Measurements from ENCODE around the gene CARM1. TPM values are rescaled to one million over a fixed set of nuclear protein-coding genes. Genes with fewer than 3 reads are reported as not detected.

Gene CARM1
- total RNA-seq = 10 to 100 TPM; 11.8 to 20.5 (median 16.5) TPM

DNA sequence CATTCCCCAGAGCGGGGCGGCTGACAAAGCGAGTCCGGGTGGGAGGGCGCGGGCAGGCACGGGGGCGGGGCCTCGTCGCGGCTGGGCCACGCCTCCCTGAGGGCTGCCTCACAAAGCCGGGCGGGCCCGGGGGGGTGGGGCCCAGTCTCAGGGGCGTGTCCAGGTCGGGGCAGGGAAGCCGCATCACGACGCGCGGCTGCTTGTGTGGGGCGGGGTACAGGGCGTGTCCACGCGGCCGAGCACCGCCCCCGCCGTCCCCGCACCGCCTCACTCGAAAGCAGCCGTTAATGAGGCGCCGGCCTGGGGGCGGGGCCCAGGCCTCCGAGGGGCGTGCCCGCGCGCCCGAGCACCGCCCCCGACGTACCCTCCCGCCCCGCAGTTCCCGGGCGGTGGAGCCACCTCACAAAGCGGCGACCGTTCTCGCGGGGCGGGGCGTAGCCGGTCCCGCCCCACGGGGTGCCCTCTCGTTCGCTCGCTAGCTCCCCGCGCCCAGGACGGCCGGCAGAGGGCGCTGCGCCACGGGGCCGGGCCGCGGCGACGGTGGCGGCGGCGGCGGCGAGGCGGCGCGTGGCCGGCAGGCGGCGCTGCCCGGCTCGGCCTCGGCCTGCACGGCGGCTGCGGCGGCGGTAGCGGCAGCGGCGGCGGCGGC is at the start of gene CARM1:
Gene CARM1 (plus strand): TSS at position 599 of the 649 bp plus-strand sequence. CDS start 150 bp downstream, outside the sequence.
- TF ChIP-seq, protein P1, sequence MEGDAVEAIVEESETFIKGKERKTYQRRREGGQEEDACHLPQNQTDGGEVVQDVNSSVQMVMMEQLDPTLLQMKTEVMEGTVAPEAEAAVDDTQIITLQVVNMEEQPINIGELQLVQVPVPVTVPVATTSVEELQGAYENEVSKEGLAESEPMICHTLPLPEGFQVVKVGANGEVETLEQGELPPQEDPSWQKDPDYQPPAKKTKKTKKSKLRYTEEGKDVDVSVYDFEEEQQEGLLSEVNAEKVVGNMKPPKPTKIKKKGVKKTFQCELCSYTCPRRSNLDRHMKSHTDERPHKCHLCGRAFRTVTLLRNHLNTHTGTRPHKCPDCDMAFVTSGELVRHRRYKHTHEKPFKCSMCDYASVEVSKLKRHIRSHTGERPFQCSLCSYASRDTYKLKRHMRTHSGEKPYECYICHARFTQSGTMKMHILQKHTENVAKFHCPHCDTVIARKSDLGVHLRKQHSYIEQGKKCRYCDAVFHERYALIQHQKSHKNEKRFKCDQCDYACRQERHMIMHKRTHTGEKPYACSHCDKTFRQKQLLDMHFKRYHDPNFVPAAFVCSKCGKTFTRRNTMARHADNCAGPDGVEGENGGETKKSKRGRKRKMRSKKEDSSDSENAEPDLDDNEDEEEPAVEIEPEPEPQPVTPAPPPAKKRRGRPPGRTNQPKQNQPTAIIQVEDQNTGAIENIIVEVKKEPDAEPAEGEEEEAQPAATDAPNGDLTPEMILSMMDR (IDR thresholded peaks at IDR 0.05) = peak in 2 of 3 donors; percentile 59 to 70
- peak; percentile 96 for ATAC-seq (ENCODE audit: low FRiP score)
- DNase-seq (ENCODE audit: low spot score) = peak; percentile 95

DNA sequence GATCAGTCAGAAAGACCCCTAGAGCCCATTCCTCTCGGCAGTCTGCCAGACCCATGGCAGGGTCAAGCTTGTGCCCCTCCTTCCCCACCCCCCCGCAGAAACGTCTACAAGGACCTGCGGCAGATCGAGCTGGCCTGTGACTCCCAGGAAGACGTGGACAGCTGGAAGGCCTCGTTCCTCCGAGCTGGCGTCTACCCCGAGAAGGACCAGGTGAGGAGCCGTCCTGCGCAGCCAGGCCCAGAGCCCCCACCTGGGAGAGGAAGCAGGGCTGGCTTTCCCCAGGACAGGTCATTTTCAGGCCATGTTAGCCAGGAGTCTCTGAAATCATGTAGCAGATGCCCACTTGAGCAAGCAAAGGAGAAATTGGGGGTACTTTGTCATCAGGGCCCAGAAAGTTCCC is 47.7 kb upstream of the CARM1 start:
- TF ChIP-seq, protein P1 (IDR thresholded peaks at IDR 0.05) = no peak
- DNase-seq (ENCODE audit: low spot score) (no peak), ATAC-seq (ENCODE audit: low FRiP score) (no peak)

DNA sequence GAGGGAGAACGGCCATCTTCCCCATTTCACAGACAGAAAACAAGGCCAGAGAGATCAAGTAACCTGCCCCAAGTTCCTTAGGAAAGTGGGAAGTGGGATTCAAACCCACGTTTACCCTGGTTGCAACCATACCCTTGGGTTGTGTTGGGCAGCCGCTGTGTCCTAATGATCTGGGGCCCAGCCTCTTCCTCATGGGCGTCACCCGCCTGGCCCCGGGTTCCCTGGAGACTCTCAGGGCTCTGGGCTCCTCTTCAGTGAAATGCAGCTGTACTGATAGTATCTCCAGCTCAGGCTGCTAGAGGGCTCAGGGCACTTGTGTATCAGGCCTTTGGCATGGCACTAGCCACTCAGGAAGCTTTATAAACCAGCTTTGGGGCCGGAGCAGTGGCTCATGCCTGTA is 45.1 kb upstream of the CARM1 start:
- DNase-seq (ENCODE audit: low spot score) (no peak), ATAC-seq (ENCODE audit: low FRiP score) (peak; percentile 34)

DNA sequence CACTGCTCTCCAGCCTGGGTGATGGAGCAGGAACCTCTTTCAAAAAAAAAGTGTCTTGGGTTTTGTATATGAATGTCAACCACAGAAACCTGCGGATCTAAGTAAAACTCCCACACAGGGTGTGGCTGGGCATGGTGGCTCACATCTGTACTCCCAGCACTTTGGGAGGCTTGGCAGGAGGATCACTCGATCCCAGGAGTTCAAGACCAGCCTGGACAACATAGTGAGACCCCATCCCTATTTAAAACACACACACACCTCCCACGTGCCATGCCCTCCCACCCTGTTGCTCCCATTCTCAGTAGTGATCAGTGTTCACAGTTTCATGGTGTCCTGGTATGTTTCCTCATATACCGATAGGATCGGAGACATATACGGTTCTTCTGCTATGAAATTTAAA is 44.5 kb upstream of the CARM1 start:
- no peak for ATAC-seq (ENCODE audit: low FRiP score)
- DNase-seq (ENCODE audit: low spot score) = no peak
- TF ChIP-seq, protein P1 (IDR thresholded peaks at IDR 0.05) = no peak

More for the DNA sequence above, 45.1 kb upstream of the CARM1 start:
- TF ChIP-seq, protein P1 (IDR thresholded peaks at IDR 0.05) = no peak

DNA sequence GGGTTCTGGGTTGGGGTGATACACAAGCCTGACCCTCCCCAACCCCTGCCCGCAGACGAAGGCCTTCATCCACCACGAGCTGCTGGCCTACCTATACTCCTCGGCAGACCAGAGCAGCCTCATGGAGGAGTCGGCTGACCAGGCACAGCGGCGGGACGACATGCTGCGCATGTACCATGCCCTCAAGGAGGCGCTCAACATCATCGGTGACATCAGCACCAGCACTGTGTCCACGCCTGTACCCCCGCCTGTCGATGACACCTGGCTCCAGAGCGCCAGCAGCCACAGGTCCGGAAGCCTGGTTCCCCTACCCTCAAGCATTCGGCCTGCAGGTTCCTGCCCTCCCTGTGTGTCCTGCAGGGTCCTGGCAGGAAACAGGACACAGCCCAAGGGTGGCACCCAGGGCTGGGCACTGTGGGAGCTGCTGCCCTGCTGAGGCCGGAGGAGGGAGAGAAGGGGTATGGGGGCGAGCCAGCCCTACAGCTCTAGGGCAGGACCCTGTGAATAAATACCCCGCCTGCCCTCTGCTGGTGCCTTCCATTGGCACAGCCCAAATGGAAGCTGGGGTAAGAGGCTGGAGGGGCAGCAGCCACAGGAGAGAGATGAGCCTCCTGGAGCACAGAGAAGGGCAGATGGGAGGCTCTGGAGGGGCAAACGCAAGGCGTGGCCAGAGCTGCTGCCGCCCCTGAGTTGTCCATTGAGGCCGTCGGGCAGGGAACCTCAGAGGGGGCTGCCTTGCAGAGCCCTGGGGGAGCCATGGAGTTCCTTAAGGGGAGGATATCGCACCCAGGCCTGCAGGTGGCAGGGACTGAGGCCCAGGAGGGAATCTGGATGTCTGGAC is 42.2 kb upstream of the CARM1 start:
- ATAC-seq (ENCODE audit: low FRiP score) (no peak), DNase-seq (ENCODE audit: low spot score) (no peak)
- TF ChIP-seq, protein P1 (IDR thresholded peaks at IDR 0.05) = no peak

DNA sequence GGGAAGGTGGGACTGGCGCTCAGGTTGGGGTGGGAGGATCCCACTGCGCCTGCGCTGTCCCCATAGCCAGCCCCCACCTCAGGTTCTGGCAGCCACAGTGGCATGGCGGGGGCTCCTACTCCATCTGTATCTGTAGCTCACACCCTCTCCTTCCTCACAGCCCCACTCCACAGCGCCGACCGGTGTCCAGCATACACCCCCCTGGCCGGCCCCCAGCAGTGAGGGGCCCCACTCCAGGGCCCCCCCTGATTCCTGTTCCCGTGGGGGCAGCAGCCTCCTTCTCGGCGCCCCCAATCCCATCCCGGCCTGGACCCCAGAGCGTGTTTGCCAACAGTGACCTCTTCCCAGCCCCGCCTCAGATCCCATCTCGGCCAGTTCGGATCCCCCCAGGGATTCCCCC is 41.4 kb upstream of the CARM1 start:
- TF ChIP-seq, protein P1 (IDR thresholded peaks at IDR 0.05) = no peak
- DNase-seq (ENCODE audit: low spot score) (no peak), ATAC-seq (ENCODE audit: low FRiP score) (no peak)

All from omental fat pad (tissue), 4 donors.